G401 (cell line): ENCODE results near the gene CELA3B. TPM values are rescaled to one million over a fixed set of nuclear protein-coding genes. Genes with fewer than 3 reads are reported as not detected.
"Not testable (repeated sequence)": the region's sequence is repeated elsewhere in the genome, so short reads cannot be mapped to it uniquely, and the experiment has no call there.

Experiments
- DNase-seq: peaks from one replicate; pipeline ENCODE4 v3.0.0-alpha.2; 2015; ENCODE audit warnings: low spot score
- in situ Hi-C: cut with HindIII; loops from 2 replicates; pipeline ENCODE4 v1.10.0; 2016; ENCODE audit warnings: low sequenced_read_pairs, mixed read lengths
- total RNA-seq: library from RNA; depleted of rRNA; stranded (reverse); fragments of >200 nt; shearing (Covaris generic); gene quantifications from 2 replicates; pipeline ENCODE4 v1.2.3, GENCODE V29; 2014; rRNA removed

Gene CELA3B, protein sequence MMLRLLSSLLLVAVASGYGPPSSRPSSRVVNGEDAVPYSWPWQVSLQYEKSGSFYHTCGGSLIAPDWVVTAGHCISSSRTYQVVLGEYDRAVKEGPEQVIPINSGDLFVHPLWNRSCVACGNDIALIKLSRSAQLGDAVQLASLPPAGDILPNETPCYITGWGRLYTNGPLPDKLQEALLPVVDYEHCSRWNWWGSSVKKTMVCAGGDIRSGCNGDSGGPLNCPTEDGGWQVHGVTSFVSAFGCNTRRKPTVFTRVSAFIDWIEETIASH
- total RNA-seq: not detected in 2 replicates

GRCh38 chr1:21976703-21977239, at the start of gene CELA3B:
Gene CELA3B, plus strand, starts transcription at chr1:21977022. Its CDS starts 18 bp downstream, at chr1:21977040.
- in situ Hi-C loops, DNase-seq: not testable (repeated sequence)

DNA sequence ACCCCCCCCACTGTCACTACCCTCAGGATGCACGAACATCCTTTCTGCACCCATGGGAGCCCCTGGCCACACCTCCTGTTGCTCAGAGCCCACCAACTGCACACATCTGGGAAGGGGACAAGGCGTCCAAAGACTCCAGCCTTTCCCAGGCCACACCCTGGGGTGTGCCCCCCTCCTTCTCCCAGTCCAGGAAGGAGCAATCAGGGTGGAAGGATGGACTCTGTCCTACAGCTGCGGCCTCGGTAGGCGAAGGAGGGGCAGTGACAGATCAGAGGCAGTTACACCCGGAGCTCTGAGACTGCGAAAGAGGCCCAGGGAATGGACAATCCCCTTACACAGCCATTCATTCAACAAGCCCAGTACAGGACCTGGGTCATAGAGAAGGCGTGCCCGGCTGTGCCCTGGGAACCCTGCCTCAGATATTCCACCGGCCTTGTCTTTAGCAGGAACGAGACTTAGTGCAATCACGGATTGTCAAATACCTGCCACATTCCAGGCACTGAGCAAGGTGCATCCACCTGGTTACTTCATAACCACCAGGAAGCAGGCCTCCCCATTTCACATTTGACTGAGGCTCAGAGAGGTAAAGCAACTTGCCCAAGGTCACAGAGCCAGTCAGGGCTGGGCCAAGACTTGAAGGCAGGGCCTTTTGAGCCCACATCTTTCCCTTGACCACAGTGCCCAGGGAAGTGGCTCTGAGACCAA, 49.1 kb upstream of the CELA3B start:
- no peak for DNase-seq
- in situ Hi-C loops: no loop called here

GRCh38 chr1:21930080-21930571, 46.7 kb upstream of the CELA3B start:
- in situ Hi-C loops: no loop called here
- DNase-seq: no peak

DNA sequence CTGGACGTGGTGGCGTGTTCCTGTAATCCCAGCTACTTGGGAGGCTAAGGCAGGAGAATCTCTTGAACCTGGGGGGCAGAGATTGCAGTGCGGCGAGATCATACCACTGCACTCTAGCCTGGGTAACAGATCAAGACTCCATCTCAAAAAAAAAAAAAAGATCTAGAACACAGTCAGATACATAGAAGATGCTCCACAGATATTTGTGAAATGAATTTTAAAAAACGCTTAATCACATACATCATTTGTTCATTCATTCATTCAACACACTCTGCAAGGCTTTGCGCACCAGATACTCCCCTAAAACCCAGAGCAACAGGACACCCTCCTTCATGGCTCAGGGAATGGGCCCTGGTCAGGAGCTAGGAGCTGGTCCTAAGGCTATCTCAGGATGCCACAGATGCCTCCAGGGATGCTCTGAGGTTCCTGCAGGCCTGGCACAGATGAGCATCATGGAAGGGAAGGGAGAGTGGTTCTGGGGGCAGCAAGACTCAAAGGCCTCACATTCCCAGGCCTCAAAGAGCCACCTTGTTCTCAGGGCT, 46.1 kb upstream of the CELA3B start:
- in situ Hi-C loops: no loop called here
- DNase-seq: no peak

DNA sequence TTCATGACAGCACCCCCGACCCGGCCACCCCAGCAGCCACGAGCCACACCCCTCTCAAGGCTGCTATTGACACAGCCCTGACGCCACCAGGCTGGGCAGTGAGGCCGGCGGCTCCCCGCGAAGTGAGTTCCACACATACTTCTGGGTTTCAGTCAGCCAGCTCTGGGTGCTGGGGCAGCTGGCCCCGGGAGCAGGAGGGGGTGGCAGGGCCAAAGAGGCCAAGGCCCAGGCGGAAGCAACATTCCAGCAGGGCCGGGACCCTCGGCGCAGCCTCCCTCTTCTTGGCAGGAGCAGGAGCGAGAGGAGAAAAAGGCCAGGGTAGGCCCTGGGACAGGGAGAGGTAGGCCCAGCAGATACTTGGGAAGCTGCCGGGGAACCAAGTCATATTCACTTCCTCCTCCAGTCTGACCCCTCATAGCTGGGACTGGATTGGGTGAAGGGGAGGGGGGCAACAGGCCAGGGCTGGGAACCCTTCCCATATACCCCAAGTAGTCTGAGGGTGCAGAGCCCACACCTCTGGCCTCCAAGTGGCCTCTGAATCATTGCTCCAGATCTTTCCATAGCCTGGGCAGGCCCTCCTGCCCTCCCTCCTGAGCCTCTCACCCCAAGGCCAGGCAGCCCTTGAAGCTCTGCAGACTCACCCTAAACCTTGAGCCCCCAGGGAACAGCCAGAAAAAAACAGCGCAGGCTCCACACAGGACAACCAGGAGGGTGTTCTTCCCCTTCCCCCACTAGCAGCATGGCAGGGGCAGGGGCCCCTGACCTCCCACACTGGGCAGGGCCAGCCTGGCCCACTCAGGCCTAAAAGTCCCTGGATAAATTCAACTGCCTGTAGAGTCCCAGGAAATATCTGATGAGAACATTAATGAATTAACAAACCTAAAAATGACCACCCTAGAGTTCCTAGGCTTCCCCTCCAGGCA, 45.4 kb upstream of the CELA3B start:
- no peak for DNase-seq
- in situ Hi-C loops: no loop called here

DNA sequence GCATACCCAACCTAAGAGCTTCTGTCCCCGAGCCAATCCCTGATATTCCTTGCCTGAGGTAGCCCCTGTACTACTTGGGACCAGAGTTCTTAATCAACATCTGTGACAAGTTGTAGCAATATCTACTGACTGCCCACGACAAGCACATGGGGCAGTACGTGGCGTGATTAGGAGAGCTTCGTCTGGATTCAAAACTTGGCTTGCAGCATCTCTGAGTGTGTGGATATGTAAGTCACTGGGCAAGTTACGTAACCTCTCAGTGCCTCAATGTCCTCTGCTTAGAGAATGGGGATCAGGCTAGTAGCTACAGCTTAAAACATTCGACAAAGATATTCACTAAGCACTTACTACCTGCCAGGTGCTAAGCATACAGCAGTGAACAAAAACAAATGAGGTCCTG, 44.7 kb upstream of the CELA3B start:
- no peak for DNase-seq
- in situ Hi-C loops: no loop called here

GRCh38 chr1:21933397-21934248, 43.2 kb upstream of the CELA3B start:
- DNase-seq: no peak
- in situ Hi-C loops: no loop called here

DNA sequence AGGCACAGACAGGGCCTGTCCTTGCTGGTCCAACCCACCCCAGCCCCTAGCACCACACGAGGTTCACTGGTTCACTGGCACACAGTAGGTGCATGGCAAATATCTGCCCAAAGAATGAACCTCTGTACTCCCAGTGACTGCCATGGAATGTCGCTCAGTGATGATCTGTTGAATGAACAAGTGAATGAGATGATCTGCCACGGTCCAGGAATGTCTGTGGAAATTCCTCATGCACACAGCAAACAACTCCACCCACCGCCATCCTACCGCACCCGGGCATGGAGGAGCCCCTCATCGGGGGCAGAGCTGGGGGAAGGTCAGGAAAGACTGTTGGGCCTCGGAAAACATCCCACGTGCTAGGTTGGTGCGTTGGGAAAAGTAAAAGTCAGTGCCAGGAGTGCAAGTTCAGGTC, 41.4 kb upstream of the CELA3B start:
- in situ Hi-C loops: no loop called here
- DNase-seq: no peak

DNA sequence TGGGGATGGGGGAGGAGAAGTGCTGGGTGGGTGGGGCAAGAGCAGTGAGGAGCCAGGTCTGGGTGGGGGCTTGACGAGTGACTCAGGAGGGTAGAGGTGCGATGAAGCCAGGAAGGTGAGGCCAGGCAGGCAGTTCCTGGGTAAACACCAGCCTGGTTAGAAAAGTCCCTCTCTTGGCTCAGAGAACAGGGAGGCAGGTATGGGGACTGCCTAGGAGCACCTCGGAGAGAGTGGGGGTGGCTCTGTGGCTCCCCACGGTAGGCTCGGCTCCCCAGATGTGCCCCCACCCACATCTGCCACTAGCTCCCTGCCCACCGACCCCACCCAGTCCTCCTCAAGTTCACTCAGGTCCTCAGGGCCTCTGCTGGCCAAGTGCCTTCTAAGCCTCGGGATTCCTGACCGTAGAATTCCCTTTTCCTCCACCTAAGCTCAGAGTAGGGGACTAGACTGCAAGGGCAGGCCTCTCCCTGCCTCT, 40.9 kb upstream of the CELA3B start:
- no peak for DNase-seq
- in situ Hi-C loops: no loop called here

- in situ Hi-C loops: no loop called here
- no peak for DNase-seq
Measured at GRCh38 chr1:21936366-21937031, 40.3 kb upstream of the CELA3B start.

DNA sequence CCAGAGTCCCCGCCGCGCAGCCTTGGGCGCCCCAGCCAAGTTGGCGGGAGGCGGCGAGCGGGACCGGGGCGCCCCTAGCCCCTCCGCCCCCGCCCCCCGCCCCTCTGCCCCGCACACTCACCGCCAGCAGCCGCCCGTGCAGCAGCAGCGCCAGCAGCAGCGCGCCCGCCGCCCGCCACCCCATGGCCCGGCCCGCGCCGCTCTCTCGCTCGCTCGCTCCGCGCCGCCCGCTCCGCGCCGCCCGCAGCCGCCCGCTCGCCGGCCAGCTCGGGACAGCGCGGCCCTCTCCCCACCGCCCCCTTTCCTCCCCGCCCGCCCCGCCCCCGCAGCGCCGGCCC, 39.8 kb upstream of the CELA3B start, which contains the start of gene HSPG2:
TSS of gene HSPG2 (minus strand) at position 277 of the 338 bp plus-strand sequence. CDS start at position 184, 93 bp downstream.
- in situ Hi-C loops: no loop called here

GRCh38 chr1:21937372-21938121, 39.3 kb upstream of the CELA3B start:
- DNase-seq: peak; percentile 52
- in situ Hi-C loops: no loop called here

More for the DNA sequence above, 39.8 kb upstream of the CELA3B start, which contains the start of gene HSPG2:
- DNase-seq: no peak

DNA sequence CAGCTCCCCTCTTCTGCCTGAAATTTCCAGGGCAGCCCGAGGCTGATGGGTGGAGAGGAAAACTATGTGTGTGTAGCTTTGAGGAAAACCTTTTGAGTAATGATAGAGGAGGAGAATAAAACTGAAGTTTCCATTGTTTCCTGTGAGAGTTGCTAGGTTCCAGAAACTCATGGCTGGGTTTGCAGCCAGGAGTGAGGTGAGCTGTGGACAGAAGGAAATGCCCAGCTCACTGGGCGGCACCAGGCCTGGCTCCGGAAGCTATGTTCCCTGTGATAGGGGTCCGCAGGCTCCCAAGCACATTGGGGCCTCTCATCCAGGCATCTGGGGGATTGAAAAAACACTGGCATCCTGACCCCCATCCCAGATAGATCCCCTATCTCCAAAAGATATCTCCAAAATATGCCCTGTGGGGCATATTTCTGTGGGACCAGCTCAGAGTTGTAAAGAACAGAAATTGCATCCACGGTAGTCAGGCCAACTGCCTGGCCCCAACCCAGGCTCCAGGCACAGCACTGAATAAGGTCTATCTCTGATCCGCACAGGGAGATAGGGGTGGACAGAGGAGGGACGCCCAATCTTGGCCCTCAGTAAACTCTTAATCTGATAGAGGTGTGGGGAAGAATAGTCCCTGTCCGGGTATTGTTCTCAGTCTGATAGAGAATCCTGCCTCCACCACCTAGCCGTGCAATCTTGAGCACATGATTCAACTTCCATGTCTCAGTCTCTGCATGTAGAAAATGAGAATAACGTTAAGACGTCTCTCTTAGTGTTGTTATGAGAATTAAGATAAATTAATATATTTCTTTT, 37.9 kb upstream of the CELA3B start:
- DNase-seq: no peak
- in situ Hi-C loops: no loop called here

DNA sequence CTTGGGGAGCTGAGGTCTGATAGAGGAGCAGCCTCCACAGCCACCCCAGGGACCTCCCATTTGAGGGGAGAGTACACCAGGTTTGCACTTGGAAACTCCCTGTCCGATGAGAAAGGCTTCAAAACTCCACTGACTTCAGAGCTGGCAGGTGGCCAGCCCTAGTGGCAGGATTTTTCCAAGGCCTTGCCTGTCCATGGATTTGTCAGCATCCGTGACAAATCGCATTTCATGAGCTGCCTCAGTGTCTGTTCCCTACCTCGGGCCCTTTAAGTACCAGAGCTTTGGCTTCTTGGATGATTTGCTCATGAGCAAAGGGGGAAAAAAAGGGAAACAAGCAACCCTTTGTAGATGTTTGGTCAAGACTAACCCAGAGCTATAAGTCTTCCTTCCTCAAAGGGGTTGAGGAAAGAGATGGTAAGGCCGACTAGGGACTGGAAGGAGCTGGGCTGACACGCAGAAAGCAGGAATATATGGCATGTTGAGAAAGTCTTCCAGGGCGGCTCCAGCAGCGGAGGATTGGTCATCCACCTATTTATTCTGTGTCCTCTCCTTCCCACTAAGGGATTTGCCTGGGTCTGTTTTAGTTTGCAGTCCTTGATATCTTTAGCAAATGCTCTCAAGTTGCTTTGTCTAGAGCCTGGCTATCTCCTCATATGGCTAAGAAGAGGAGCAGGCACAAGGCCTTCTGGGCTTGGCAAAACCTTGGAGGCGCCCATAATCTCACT, 37.0 kb upstream of the CELA3B start:
- peak; percentile 56 for DNase-seq
- in situ Hi-C loops: no loop called here

DNA sequence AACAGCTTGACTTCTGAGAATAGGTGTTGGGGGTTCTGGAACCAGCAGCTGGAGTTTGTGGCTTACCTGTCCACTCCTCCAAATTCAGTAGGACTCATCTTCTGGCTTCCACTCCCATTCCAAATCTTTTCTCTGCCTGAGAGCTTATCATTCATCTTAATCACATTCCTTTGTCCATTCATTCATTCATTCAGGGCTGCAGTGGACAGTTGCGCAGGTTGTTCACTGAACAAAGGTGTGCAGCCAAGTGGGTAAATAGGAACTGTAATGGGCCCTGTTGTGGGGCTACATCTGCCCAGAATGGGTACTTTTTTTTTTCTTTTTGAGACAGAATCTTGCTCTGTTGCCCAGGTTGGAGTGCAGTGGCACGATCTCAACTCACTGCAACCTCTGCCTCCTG, 36.3 kb upstream of the CELA3B start:
- in situ Hi-C loops: no loop called here
- no peak for DNase-seq
